Hypothalamus (tissue), 51 donors: ENCODE data around the gene SLC25A46.
"Not testable (repeated sequence)": the region's sequence is repeated elsewhere in the genome, so short reads cannot be mapped to it uniquely, and the experiment has no call there.

Experiments used
- DNase-seq, 51 donors: peaks; one replicate each; lab custom pipeline; 2025; lab: John Stamatoyannopoulos, UW

SLC25A46 gene

GRCh38 chr5:110738812-110739651 is at the start of gene SLC25A46:
Gene SLC25A46, plus strand, starts transcription at chr5:110739007. Its CDS starts 113 bp downstream, at chr5:110739120.
- DNase-seq, result peak; percentile 47 to 94 (median 80)

DNA sequence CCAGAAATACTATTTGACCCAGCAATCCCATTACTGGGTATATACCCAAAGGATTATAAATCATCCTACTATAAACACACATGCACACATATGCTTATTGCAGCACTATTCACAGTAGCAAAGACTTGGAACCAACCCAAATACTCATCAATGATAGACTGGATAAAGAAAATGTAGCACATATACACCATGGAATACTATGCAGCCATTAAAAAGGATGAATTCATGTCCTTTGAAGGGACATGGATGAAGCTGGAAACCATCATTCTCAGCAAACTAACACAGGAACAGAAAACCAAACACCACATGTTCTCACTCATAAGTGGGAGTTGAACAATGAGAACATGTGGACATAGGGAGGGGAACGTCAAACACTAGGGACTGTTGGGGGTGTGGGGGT is 48.2 kb upstream of the SLC25A46 start:
- not testable (repeated sequence) for DNase-seq

DNA sequence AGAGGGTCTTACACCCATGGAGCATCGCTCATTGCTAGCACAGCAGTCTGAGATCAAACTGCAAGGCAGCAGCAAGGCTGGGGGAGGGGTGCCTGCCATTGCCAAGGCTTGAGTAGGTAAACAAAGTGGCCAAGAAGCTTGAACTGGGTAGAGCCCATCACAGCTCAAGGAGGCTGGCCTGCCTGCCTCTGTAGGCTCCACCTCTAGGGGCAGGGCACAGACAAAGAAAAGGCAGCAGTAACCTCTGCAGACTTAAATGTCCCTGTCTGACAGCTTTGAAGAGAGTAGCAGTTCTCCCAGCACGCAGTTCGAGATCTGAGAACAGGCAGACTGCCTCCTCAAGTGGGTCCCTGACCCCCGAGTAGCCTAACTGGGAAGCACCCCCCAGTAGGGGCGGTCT is 46.1 kb upstream of the SLC25A46 start:
- DNase-seq, result not testable (repeated sequence)

- no peak for DNase-seq
These were observed 36.5 kb upstream of the SLC25A46 start for GRCh38 chr5:110702300-110702699.

GRCh38 chr5:110702704-110703103 is 36.1 kb upstream of the SLC25A46 start:
- DNase-seq, result no peak

DNA sequence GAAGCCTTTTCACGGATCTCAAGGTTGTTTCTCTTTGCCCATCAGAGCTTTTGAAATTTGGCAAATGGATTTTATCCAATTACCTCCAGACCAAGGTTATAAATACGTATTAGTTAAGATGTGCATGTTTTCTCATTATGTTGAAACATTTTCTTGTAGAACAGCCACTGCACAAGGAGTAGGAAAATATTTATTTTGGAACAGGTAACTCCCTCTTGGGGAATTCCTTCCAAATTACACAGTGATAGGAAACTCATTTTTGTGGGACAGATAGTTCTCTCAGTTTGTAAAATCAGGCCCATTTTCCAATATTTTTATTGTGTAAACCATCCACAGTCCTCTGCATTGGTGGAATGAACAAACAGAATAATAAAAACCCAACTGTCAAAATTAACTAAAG is 35.3 kb upstream of the SLC25A46 start:
- DNase-seq, result no peak

DNA sequence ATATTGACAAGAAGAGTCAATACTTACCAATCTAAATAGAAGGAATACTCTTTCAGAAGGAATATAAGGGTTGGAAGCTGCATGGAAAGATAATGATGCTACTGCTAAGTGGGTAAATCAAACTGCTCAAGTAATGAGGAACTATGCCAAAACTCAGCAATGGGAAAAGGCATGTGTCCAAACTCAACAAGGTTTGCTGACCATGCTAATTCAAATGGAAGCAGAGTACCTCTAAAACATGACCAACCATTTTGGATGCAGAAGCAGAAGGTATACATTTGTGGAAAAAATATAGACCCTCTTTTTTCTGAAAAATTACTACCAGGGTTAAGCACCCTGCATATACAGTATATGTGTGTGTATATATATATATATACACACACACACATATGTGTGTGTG is 33.5 kb upstream of the SLC25A46 start:
- DNase-seq, result no peak

DNA sequence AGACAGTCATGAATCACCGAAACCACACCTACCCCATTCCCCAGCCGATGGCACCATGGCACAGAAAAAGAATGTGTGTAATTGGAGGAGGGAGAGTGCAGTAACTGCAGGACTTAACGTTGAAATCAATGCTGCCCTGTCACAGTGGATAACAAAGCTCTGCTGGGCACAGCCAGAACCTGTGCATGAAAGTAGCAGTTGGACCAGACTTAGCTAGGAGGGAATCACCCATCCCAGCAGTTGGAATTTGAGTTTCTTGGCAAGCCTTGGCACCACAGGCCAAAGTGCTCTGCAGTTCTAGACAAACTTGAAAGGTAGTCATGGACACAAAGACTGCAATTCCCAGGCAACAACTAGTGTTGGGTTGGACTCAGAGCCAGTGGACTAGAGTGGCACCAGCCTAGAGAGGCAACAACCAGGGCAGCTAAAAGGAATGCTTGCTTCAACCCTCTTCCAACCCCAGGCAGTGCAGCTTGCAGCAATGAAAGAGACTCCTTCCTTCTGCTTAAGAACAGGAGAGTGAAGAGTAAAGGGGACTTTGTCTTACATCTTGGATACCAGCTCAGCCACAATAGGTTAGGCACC is 31.5 kb upstream of the SLC25A46 start:
- DNase-seq, result peak in 4 of 51 donors; percentile 1 to 27 (median 18)

- peak in 4 of 51 donors; percentile 1 to 26 (median 8) for DNase-seq
These were observed 22.3 kb upstream of the SLC25A46 start for GRCh38 chr5:110716247-110717245.

- no peak for DNase-seq
These were observed 20.5 kb upstream of the SLC25A46 start for GRCh38 chr5:110718311-110718710.

GRCh38 chr5:110726249-110727024 is 12.4 kb upstream of the SLC25A46 start, which contains the start of gene TMEM232:
Gene TMEM232, minus strand, starts transcription at chr5:110726671. Its CDS starts 59,319 bp downstream, at chr5:110667352.
- peak in 45 of 51 donors; percentile 5 to 88 (median 53) for DNase-seq

GRCh38 chr5:110727025-110727314 is 11.8 kb upstream of the SLC25A46 start:
- DNase-seq, result no peak

DNA sequence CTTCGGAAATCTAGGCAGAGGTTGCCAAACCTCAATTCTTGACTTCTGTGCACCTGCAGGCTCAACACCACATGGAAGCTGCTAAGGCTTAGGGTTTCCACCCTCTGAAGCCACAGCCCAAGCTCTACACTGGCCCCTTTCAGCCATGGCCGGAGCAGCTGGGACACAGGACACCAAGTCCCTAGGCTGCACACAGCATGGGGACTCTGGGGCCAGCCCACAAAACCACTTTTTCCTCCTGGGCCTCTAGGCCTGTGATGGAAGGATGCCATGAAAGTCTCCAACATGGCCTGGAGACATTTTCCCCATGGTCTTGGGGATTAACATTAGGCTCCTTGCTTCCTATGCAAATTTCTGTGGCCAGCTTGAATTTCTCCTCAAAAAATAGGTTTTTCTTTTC is 7.3 kb upstream of the SLC25A46 start:
- DNase-seq, result not testable (repeated sequence)

- DNase-seq, result no peak
These were observed 4.7 kb upstream of the SLC25A46 start for GRCh38 chr5:110734101-110734500.

DNA sequence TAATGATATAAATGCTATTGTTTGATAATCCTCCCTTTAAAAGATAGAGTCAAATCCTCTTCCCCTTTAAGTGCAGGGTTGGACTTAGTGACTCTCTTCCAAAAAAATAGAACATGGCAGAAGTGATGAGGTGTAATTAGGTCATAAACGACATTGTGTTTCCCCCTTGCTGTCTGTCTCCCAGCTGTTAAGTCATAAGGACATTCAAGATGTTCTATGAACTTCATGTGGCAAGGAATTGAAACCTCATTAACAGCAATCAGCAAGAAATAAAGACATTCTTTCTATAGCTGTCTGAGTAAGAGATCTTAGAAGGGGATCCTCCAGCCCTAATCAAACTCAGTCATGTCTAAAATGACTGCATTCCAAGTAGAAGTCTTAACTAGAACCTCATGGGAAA is 3.3 kb upstream of the SLC25A46 start:
- DNase-seq, result no peak

GRCh38 chr5:110736753-110737152 is 2.1 kb upstream of the SLC25A46 start:
- peak in 1 of 51 donors; percentile 3 for DNase-seq

GRCh38 chr5:110738503-110738811 is 350 bp upstream of the SLC25A46 start:
- peak in 8 of 51 donors; percentile 20 to 79 (median 60) for DNase-seq

- DNase-seq, result peak in 1 of 51 donors; percentile 14
These were observed 13.3 kb downstream of the SLC25A46 start for GRCh38 chr5:110751902-110752762.

- no peak for DNase-seq
These were observed 14.1 kb downstream of the SLC25A46 start for GRCh38 chr5:110752953-110753352.
